GM18502 (cell line): ENCODE measurements around the gene PPP2R3A.
"Not testable (repeated sequence)": the region's sequence is repeated elsewhere in the genome, so short reads cannot be mapped to it uniquely, and the experiment has no call there.

Source experiments
- ATAC-seq: cut with Tn5 transposase; IDR thresholded peaks from one replicate; pipeline ENCODE4 v1.9.1; 2021; ENCODE audit warnings: mild to moderate bottlenecking; ENCODE audit not compliant: unreplicated experiment, poor library complexity

PPP2R3A gene, protein sequence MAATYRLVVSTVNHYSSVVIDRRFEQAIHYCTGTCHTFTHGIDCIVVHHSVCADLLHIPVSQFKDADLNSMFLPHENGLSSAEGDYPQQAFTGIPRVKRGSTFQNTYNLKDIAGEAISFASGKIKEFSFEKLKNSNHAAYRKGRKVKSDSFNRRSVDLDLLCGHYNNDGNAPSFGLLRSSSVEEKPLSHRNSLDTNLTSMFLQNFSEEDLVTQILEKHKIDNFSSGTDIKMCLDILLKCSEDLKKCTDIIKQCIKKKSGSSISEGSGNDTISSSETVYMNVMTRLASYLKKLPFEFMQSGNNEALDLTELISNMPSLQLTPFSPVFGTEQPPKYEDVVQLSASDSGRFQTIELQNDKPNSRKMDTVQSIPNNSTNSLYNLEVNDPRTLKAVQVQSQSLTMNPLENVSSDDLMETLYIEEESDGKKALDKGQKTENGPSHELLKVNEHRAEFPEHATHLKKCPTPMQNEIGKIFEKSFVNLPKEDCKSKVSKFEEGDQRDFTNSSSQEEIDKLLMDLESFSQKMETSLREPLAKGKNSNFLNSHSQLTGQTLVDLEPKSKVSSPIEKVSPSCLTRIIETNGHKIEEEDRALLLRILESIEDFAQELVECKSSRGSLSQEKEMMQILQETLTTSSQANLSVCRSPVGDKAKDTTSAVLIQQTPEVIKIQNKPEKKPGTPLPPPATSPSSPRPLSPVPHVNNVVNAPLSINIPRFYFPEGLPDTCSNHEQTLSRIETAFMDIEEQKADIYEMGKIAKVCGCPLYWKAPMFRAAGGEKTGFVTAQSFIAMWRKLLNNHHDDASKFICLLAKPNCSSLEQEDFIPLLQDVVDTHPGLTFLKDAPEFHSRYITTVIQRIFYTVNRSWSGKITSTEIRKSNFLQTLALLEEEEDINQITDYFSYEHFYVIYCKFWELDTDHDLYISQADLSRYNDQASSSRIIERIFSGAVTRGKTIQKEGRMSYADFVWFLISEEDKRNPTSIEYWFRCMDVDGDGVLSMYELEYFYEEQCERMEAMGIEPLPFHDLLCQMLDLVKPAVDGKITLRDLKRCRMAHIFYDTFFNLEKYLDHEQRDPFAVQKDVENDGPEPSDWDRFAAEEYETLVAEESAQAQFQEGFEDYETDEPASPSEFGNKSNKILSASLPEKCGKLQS (N-terminal part only)

DNA sequence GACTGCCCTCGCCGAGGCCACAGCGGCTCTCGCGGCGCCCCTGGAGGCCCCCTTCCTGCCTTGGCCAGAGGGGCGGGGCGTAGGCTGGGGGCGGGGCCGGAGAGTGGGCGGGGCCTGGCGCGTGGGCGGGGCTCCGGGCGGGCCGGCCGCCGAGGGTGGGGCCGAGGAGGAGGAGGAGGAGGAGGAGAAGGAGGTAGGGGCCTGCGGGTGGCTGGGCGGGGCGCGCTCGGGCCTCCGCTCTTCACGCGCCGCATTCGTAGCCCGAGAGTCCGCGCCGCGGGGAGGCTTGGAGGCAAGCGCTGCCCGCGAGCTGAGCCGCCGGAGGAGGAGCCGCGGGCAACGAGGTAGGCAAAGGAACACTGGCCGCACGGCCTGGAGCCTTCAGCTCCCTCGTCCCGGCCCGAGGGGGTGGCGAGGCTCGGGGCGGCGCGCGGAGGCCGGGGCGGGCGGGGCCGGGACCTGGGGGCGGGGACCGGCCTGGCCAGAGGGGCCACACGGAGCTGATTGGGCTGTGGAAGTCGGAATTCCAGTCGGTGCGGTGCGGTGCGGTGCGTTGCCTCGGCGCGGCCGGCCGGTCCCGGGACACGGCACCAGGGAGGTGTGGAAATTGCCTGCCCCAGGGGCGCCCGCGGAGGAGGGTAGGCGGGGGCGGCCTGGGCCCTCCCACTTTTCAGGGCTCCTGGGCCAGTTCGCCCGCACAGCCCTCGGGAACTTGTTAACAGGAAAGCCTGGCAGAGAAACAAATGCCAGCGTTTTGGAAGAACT is at the start of gene PPP2R3A:
TSS of gene PPP2R3A (plus strand) at position 223 of the 765 bp plus-strand sequence. CDS start 35,771 bp downstream, outside the sequence.
- peak; percentile 80 for ATAC-seq

DNA sequence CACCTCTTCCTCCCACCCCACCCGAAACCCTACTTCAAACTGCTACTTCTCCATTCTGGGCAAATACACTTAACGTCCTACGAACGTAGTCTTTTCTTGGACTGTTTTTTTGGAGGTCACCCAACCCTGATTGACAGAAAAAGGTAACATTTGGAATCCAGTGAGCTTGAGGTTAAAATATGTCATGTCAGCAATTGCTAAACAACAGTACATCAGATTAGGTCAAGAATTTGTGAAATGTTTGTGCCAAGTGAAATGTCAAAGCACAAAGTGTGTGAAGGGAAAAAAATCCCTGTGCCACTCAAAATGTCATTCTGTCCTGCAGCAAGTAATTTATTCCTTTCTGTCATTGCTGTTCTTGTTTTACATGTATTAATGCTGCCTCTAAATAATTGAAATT is 49.2 kb upstream of the PPP2R3A start:
- no peak for ATAC-seq

DNA sequence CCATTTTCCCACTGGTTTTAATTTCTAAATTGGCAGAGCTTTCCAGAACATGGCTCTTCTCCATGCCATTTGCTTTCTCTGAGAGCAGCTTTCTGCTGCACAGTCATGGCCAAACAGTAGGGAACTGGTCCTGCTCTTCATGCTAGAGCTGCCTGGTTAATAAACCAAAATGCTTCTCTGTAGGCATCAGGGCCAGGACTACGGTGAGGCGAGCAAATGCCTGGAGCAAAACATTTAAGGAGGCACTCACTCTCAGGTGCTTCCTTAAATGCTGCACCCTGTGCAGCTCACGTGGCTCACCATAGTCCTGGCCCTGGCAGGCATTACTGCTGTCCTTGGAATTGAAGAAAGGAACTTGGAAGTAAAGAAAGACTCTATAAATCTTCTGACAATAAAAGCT is 48.5 kb upstream of the PPP2R3A start:
- ATAC-seq: no peak

DNA sequence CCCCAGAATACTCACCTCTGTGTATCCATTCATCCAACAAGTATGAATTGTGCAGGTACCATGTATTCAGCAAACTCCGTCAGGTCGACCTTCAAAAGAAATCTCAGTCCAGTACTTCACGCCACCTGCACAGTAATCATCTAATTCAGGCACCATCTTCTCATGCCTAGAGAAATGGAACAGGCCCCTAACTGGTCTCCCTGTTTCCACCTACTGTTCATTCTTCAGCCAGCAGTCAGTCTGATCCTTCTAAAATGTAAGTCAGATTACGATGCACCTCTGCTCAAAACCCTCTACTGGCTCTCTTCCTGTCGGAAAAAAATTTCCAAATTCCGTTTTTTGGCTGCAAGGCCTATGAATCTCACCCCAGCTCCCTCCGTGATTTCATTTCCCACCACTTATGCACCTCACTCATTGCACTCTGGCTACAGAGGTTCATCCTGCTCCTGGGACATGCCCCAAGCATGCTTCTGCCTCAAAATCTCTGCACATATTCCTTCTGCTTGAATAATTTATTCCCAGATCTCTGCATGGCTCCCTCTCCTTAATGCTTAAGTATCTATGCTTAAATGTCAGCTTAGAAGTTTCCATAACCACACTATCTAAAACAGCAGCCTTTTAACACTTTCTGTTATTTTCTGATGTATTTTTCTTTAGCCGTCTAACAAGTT is 47.5 kb upstream of the PPP2R3A start:
- no peak for ATAC-seq

DNA sequence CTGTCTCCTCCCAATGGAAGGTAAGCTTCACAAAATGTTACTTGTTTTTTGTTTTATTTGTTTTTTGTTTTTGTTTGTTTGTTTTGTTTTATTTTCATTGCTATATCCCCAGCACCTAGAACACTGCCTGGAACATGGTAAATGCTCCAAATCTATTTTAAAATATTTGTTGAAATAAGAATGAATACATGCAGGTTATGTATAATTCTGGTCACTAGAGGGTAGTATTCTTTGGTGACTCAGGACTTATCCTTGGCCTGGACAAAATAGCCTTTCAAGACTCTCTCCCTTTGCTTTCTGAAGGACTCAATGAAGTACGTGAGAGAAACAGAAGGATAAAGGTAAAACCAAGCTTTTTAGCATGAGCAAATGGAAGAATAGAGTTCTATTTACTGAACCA is 46.9 kb upstream of the PPP2R3A start:
- ATAC-seq: no peak

DNA sequence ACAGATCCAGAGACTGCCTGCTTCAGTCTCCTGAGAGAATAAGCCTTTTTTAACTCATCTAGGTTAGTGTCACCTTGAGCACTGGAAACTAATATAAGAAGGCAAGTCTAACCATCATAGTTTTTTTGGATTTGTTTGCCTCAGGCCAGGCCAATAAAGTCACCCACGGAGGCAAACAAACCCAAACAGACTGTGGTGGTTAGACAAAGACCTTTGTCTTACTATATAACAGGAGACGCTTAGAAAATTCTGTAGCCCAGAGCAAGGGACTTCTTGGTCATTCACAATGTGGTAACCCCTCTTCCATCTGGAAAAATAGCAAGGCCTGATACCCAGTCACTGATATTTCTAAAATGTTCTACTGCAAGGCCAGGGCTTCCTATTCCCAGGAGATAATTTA is 45.3 kb upstream of the PPP2R3A start:
- ATAC-seq: no peak

DNA sequence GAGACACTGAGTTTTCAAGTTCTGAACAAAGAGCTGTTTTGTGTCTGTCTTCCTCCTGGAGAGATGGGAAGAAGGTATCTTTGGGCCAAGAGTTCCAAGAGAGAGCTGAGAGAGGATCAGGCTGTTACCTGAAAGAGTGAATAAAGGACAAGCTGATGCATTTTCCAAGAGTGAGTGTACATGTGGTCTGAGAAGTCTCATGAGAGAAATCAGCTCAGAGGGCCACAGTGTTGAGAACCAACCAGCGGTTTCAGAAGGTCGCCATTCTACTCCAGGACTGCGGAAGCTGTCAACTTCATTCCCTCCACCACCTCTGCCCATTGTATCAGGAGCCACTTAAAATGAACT is 42.7 kb upstream of the PPP2R3A start:
- no peak for ATAC-seq

DNA sequence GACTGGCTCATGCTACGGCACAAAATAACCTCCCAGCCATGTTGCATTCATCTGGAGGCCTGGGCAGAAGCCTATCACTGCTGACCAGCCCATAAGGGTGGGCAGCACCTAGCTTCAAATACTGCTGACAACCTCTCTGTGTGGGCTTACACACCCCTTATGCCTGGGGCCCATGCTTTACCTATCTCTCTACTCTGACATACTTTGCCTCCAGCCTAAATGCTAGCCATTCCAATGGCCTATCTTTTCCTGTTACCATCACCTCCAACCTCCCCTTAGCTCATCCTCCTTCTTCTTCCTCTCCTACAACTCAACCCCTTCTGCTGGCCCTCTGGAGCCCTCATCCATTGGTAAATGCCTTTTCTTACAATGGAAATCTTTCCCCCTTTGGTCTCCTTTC is 41.0 kb upstream of the PPP2R3A start:
- no peak for ATAC-seq

DNA sequence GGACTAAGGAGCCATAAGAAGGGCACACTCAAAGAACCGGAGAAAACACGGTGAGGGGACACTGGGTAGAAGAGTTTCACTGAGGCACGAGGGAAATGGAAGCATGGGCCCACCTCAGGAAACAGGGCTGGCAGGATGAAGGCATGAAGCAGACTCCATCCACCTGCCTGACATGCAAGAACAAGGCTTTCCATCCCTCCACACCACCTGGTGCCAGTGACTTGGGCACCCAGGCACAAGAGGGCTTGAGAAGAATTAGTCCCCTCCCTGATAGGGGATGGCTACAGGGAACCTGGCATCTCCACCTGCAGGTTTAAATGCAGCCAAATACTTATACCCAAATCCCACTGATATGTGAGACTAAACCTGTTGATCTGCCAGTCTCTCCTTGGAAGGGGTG is 38.9 kb upstream of the PPP2R3A start:
- ATAC-seq: no peak

DNA sequence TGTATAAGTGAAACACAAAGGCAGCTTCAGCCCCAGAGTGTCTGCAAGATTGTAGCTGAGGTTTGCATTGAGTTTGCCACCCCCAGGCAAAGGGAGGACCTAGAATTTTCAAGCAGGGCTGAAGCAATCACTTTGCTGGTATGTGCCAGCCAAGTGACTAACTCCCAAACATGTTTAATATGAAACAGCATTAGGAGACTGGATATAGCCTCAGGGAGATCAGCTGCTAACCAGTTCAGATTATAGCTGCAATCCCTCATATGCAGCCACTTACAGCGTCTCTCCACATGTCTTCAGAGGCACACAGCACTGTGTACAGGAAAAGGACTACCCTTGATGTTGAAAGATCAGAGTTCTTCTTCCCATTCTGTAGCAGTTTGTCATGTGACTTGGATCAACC is 38.4 kb upstream of the PPP2R3A start:
- no peak for ATAC-seq

DNA sequence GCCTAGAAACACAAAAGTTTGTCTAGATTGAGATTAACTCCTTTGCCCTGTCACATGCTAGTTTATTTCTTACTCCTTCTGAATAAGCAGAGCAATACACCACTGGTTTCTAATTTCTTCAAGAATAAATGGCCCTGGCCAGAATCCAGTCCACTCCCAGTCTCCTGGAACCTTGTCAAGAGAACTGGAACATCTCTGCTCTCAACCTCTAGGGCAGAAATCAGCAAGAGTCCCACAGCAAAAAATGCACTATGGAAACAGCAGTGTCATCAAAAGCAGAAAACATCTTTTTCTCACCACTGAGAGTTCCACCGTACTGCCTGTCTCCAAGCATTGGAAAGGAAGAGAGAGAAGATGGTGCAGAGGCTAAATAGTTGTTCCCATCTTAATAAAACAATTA is 35.9 kb upstream of the PPP2R3A start:
- no peak for ATAC-seq

DNA sequence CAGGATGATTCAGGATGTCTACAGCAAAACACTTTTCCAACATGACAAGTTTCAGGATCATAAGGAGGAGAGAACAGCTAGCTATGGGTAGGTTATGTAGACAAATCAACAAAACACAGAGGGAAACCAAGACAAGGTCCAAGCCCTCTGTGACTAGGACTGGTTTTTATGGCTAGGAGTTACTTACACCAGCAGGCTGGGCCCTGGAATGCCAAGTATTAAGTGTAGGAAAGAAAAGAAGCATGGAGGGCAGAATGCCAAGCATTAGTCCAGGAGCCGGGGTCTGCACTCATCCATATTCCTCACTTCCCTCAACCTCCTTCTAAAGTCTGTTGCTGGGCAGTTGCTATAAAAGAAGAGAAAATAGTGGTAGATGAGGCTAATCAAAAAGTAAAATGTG is 35.3 kb upstream of the PPP2R3A start:
- no peak for ATAC-seq

DNA sequence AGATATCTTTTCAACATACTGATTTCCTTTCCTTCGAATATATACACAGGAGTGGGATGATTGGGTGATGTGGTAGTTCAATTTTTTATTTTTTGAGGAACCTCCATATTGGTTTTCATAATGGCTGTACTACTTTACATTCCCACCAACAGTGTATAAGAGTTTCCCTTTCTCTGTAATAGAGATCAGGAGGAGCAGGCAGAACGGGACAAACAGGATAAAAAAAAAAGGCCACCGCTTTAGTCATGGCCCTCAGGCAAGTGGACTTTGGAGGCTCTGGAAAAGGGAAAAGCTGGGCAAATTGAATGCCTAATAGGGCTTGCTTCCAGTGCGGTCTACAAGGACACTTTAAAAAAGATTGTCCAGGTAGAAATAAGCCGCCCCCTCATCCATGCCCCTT is 30.4 kb upstream of the PPP2R3A start:
- not testable (repeated sequence) for ATAC-seq

DNA sequence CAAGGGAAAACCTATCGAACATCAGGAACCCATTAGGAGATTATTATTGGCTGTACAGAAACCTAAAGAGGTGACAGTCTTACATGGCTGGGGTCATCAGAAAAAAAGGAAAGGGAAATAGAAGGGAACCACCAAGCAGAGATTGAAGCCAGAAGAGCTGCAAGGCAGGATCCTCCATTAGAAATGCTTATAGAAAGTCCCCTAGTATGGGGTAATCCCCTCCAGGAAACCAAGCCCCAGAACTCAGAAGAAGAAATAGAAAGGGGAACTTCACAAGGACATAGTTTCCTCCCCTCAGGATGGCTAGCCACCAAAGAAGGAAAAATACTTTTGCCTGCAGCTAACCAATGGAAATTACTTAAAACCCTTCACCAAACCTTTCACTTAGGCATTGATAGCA is 27.8 kb upstream of the PPP2R3A start:
- not testable (repeated sequence) for ATAC-seq

DNA sequence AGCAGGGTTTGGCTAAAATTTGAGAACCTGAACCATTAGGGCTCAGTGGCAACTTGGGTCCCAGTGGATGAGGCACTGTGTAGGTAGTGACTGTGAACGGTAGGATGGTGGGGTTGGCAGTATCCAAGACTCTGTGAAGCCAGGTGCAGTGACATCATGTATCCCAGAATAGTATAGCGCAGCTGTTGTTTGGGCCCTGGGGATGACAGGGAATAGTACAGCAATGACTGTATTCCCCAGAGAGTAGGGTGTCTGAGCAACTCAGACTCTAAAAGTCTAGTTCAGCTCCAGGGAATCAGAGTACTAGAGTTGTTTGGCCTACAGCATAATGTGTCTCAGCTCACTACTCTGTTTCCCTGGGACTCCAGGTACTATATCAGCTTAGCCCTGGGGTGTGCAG is 20.7 kb upstream of the PPP2R3A start:
- no peak for ATAC-seq

DNA sequence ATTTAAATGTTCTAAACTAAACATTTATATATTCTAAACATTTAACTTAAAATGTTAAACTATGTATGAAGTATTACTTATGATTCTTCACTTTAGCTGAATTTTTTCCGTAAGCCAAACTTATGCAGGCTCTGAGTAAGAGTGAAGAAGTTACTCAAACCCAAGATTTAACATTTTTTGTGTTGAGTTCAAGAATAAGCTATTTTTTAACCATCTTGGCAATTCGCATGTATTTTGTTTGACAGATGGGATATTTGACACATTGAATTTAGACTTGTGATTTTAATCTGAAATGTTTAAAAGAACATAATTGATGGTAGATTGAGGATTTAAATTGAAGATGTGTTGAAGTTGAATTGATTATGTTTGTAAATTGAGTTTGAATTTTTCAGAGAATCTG is 14.6 kb upstream of the PPP2R3A start:
- ATAC-seq: no peak

DNA sequence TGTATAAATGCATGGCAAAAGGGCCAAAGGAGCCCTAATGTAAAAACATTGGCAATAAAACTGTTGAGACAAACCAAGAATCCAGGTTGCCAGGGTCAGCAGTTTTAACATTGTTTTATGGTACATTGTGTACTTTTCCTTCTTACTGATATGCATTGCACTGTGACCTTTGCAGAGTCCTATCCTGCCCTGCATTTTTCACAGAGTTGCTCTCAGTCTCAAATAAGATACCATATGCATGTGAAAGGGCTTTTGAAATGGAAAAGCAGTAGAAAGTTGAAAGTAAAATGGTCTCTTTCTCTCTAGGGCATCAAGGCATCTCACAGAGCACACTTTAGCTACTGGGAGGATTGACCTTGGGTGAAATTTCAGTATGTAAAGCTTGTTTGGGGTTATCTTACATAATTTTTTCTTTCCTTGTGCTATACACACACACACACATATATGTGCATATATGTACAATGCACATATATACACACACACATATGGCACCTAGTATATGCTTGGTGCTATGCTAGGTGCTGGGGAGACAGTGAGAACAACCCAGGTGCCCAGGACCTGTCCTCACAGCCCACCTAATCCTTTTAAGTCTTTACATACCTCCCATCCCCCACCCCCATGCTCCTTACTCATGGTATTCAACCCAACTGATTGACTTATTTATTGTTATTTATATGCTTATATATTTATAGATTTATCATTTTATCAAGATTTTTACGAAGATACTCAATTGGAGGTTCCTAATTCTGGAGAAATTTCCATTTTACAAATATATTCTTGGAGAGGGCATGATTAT is 1.2 kb upstream of the PPP2R3A start:
- ATAC-seq: no peak

DNA sequence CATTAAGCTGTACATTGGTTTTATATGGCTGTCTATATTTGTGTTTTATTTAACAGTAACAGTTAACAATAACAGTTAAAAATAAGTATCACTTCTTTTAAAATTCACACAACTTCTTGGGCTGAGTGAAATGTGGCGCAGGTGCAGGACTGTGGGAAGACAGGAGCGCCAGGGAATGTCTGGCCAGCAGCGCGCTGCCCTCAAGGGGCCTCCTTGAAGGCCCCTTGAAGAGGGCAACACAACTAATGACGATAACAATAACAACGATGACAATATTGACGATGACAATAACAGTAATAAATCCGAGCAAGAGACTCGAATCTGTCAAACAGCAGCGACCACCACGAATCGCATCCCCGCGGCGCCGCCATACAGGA is 411 bp upstream of the PPP2R3A start:
- no peak for ATAC-seq
